ENCODE data around the gene TMEM132D.

Gene TMEM132D

DNA sequence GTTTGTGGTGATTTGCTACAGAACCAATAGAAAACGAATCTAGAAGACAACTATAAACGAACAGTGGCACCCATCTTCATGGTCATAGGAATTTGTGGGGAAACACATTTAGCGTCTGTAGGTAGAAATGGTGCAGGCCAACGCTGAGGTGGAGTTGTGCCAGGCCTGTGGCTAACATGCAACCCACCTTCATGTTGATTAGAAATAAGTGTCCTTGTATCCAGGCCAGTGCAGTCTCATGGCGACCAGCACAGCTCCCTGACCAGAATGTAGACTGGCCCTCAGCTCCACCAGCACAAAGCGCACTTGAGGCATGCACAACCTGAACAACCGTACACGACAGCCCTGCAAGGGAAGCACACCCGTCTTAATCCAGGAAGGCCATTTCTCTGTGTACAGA is 187.0 kb downstream of the TMEM132D start:
- TF ChIP-seq CTCF (conservative IDR thresholded peaks at IDR 0.05; ENCODE audit: low read depth), result no peak
- H3K27ac ChIP-seq, result no peak overlapping the region
- no peak for DNase-seq (ENCODE audit: low spot score)
- POLR2A ChIA-PET (ENCODE audit: low non-redundant PET), result no interaction called here
- CTCF ChIA-PET, result no interaction called here

DNA sequence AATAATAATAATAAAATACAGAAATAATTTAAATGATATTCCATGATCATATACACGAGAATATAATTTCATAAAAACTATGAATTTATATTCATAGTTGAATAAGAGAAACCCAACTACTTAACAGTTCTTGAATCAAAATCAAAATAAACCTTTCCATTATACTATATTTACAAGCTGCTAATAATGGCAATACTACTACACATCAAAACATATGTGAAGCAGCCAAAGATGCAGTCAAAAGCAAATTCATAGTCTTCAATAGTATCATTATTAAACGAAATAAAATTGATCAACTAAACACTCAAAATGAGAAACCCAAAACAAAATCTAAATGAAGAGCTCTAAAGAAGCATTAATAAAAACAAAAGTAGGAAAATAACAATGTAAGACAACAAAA is 197.1 kb downstream of the TMEM132D start:
- TF ChIP-seq CTCF (conservative IDR thresholded peaks at IDR 0.05; ENCODE audit: low read depth), result no peak
- DNase-seq (ENCODE audit: low spot score), result no peak
- POLR2A ChIA-PET (ENCODE audit: low non-redundant PET), result no interaction called here
- CTCF ChIA-PET, result no interaction called here
- H3K27ac ChIP-seq, result no peak overlapping the region

- CTCF ChIA-PET, result no interaction called here
- POLR2A ChIA-PET (ENCODE audit: low non-redundant PET), result no interaction called here
- no peak for TF ChIP-seq CTCF (conservative IDR thresholded peaks at IDR 0.05; ENCODE audit: low read depth)
- H3K27ac ChIP-seq, result no peak overlapping the region
- DNase-seq (ENCODE audit: low spot score), result no peak
Measured at GRCh38 chr12:129704232-129704830, 199.5 kb downstream of the TMEM132D start.

GRCh38 chr12:129701631-129702101 is 202.2 kb downstream of the TMEM132D start:
- DNase-seq (ENCODE audit: low spot score), result no peak

DNA sequence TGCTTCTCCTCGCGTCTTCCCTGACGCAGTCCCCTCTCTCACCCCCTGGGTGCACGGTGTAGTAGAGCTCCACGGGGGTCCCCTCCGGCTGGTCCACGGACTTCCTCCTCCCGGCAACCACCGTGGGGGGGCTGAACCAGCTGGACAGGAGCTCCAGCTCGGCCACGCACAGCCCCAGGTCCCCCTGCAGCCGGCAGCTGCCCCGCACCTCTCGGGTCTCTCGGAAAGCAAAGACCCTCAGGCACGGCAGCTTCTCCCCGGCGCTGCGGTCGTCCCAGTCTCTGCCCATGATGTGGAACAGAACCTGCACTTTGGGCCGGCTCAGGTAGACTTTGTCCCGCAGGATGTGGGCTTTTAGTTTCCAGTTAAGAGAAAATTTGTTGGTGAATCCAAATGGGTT is 203.8 kb downstream of the TMEM132D start:
- ChIA-PET CTCF (no interaction called here), POLR2A (ENCODE audit: low non-redundant PET) (no interaction called here)
- TF ChIP-seq CTCF (conservative IDR thresholded peaks at IDR 0.05; ENCODE audit: low read depth), result no peak
- no peak overlapping the region for H3K27ac ChIP-seq
- no peak for DNase-seq (ENCODE audit: low spot score)

More at GRCh38 chr12:129701631-129702101, 202.2 kb downstream of the TMEM132D start:
- CTCF ChIA-PET, result no interaction called here
- no peak overlapping the region for H3K27ac ChIP-seq
- POLR2A ChIA-PET (ENCODE audit: low non-redundant PET), result no interaction called here
- no peak for TF ChIP-seq CTCF (conservative IDR thresholded peaks at IDR 0.05; ENCODE audit: low read depth)

DNA sequence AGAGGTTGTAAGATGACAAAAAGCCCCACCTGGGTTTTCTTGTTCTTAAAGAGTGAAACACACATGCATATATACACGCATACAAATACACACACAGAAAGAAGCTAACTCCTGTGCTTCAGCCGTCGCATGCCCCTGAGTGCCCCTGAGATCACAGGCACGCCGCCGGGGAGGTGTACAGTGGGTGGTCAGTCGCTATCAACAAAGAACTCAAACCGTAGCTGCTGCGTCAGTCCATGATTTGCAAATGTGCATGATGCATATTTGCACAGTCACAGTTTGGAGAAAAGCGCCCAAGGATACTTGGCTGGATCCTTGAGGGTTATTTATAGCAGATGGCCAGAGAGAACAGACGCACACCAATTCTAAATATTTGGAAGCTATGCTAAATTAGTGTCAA is 206.9 kb downstream of the TMEM132D start:
- ChIA-PET CTCF (no interaction called here), POLR2A (ENCODE audit: low non-redundant PET) (no interaction called here)
- H3K27ac ChIP-seq, result no peak overlapping the region
- no peak for TF ChIP-seq CTCF (conservative IDR thresholded peaks at IDR 0.05; ENCODE audit: low read depth)
- DNase-seq (ENCODE audit: low spot score), result no peak

Measured in RWPE1 (cell line).